Measurements from ENCODE around the gene KRT10.

GRCh38 chr17:40833882-40834281, 11.5 kb upstream of the KRT10 start:
- TF ChIP-seq, protein P1, sequence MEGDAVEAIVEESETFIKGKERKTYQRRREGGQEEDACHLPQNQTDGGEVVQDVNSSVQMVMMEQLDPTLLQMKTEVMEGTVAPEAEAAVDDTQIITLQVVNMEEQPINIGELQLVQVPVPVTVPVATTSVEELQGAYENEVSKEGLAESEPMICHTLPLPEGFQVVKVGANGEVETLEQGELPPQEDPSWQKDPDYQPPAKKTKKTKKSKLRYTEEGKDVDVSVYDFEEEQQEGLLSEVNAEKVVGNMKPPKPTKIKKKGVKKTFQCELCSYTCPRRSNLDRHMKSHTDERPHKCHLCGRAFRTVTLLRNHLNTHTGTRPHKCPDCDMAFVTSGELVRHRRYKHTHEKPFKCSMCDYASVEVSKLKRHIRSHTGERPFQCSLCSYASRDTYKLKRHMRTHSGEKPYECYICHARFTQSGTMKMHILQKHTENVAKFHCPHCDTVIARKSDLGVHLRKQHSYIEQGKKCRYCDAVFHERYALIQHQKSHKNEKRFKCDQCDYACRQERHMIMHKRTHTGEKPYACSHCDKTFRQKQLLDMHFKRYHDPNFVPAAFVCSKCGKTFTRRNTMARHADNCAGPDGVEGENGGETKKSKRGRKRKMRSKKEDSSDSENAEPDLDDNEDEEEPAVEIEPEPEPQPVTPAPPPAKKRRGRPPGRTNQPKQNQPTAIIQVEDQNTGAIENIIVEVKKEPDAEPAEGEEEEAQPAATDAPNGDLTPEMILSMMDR (conservative IDR thresholded peaks at IDR 0.05) = no peak
- no peak for TF ChIP-seq EZH2 (IDR thresholded peaks at IDR 0.05; ENCODE audit: low read depth)

Data from PC-9 (cell line).